GM19099 (cell line): Measurements from ENCODE around the gene ERCC5.

Experiments used
- POLR2A ChIP-seq: IDR thresholded peaks from 3 replicates; pipeline ENCODE4 v1.6.1; 2011; ENCODE audit warnings: low read depth; ENCODE audit not compliant: insufficient read length; ENCODE audit errors: extremely low read depth

The ERCC5 gene

GRCh38 chr13:102845630-102846260 lies at the start of gene ERCC5:
TSS of gene ERCC5 (plus strand) at chr13:102846032. CDS start at chr13:102846267, 235 bp downstream.
- peak; percentile 77 for TF ChIP-seq POLR2A

DNA sequence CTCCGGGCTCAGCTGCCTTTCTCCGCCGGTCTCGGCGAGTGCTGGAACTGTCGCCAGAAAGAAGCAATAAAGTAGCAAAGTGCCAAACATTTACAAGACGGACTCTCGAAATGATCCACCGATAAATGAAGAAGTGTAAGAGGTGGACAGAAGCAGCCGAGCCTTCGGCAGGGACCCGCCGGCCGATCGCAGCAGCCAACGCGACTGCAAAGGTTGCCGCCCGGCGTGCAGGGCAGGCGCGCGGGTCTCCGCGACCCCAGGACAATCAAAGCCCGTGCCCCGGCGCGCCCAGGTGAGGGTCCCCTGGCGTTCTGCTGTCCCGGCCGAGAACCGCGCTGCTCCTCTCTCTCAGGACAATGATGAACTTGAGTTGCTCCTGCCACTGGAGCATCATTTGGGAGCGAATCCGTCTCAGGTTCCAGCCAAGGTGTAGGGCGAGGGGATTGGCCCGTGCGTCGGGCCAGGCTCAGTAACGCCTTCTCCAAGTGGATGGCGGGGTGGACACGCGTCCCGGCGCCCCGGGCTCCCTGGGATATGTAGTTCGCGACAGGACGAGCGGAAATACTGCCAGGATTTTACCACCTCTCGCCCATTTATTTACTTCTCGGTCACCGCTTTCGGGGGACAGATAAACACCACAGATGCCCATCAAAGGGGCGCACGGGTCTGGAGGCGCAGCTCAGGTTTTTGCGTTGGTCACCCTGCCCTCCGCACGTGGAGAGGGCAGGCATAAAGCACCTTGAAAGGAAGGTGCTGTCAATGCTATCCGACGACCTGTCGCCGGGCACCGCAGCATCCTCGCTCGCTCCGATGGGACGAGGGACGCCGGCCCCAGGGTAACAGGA lies 47.0 kb upstream of the ERCC5 start, which contains the start of the genes BIVM and POGLUT2:
TSS of gene BIVM (plus strand) at position 539 of the 845 bp plus-strand sequence. CDS start 8,149 bp downstream, outside the sequence.
TSS of gene POGLUT2 (minus strand) at position 396 of the 845 bp plus-strand sequence. CDS start at position 90, 306 bp downstream.
- TF ChIP-seq POLR2A, result peak; percentile 59

DNA sequence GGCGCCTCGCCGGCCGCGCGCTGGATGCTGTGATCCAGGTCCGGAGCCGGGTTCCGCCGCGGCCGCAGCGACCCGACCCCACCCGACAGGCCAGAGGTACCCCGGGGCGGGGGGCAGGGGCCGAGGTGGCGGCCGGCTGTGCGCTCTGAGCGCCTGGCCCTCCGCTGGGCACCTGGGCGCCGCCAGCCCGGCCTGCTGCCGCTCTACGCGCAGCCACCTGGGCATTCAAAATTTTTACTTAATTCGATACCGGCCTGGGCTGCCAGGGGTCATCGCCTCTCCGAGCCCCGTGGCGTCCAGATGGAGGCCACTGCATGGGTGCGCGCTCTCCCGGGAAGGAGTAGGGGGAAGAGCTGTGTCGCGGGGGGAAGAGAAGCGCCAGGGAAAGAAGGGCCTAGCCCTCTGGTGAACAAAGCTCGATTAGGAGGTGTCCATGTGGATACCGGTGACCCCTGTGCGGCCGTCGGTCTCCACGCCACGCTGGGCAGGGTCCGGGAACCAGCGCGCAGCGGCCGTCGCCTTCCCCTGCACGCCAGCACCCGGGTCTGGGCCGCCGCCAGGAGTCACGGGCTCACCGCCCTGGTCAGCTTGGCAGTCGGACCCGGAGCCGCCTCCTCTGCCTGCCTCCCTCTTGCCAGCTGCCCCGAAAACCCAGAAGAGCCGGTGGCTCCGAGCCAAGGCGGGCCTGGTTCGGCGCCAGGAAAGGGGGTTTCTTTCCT lies 46.2 kb upstream of the ERCC5 start:
- TF ChIP-seq POLR2A, result no peak

- TF ChIP-seq POLR2A, result peak; percentile 69
Observed at GRCh38 chr13:102800145-102801041, 45.4 kb upstream of the ERCC5 start.

GRCh38 chr13:102805680-102806079 lies 40.2 kb upstream of the ERCC5 start:
- no peak for TF ChIP-seq POLR2A

- TF ChIP-seq POLR2A, result no peak
Observed at GRCh38 chr13:102807699-102808098, 38.1 kb upstream of the ERCC5 start.

GRCh38 chr13:102812611-102813287 lies 33.1 kb upstream of the ERCC5 start:
- no peak for TF ChIP-seq POLR2A

GRCh38 chr13:102814025-102814607 lies 31.7 kb upstream of the ERCC5 start:
- no peak for TF ChIP-seq POLR2A

- TF ChIP-seq POLR2A, result no peak
Observed at GRCh38 chr13:102814793-102815192, 31.0 kb upstream of the ERCC5 start.

- no peak for TF ChIP-seq POLR2A
Observed at GRCh38 chr13:102815788-102816187, 30.0 kb upstream of the ERCC5 start.

- TF ChIP-seq POLR2A, result no peak
Observed at GRCh38 chr13:102816708-102817107, 29.1 kb upstream of the ERCC5 start.

GRCh38 chr13:102817241-102817640 lies 28.6 kb upstream of the ERCC5 start:
- TF ChIP-seq POLR2A, result no peak

DNA sequence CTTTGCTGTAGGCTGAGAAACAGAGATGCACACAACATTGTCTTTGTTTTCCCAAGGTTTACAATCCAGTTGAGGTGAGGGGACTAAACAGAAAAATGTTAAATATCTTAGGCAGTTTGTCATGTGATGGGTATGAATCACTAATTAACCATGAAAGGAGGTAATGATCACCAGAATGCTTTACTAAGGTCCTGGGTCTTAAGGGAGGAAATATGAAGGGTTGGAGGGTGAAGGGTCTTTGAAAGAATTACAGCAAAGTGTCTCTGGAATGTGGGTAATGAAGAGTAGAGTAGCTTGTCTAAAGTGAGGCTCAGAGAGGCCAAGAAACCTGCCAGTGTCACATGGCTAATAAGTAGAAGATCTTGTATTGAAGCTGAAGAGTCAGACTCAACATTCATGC lies 27.9 kb upstream of the ERCC5 start:
- no peak for TF ChIP-seq POLR2A

GRCh38 chr13:102825400-102825799 lies 20.4 kb upstream of the ERCC5 start:
- TF ChIP-seq POLR2A, result no peak
